ENCODE data around the gene MLLT3. TPM values are rescaled to one million over a fixed set of nuclear protein-coding genes. Genes with fewer than 3 reads are reported as not detected.

MLLT3 gene
- total RNA-seq, 1 donor: 17.4 TPM

DNA sequence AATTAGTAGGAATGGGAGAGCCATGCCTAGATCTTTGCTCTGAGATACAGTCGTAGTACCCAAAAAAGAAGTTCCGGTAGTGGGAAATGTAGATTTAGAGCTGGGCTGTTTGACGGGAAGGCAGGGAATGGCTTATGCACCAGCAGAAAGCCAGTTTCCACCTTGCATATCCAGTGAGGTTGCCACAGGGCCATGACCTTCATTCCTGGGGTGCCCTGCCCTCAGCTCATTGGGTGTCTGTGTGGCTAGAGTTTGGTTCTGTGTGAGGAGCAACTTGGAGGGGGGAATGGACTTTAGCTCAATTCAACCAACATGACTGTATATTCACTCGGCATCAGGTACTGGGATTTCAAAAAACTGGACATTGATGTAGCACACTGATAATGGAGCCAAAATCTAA, 300.1 kb downstream of the MLLT3 start:
- Histone ChIP-seq H3K4me3 (ENCODE audit: insufficient read depth, low read length) (no peak overlapping the region), H3K36me3 (ENCODE audit: insufficient read depth, low read length) (no peaks in the 10 kb centered on the region), H3K4me2 (ENCODE audit: insufficient read depth, low read length) (no peak overlapping the region), H3K79me2 (ENCODE audit: insufficient read depth, low read length) (no peaks in the 10 kb centered on the region), H3K9me3 (ENCODE audit: low read depth, low read length) (no peaks in the 10 kb centered on the region), H3K27ac (ENCODE audit: low read depth, low read length) (no peak overlapping the region), H3K27me3 (ENCODE audit: insufficient read depth, low read length) (no peaks in the 10 kb centered on the region), H3K4me1 (ENCODE audit: insufficient read depth, low read length) (no peaks in the 10 kb centered on the region), H2AFZ (ENCODE audit: low read length) (no peak overlapping the region), H4K20me1 (ENCODE audit: insufficient read depth, low read length) (no peaks in the 10 kb centered on the region)
- TF ChIP-seq, protein P1, sequence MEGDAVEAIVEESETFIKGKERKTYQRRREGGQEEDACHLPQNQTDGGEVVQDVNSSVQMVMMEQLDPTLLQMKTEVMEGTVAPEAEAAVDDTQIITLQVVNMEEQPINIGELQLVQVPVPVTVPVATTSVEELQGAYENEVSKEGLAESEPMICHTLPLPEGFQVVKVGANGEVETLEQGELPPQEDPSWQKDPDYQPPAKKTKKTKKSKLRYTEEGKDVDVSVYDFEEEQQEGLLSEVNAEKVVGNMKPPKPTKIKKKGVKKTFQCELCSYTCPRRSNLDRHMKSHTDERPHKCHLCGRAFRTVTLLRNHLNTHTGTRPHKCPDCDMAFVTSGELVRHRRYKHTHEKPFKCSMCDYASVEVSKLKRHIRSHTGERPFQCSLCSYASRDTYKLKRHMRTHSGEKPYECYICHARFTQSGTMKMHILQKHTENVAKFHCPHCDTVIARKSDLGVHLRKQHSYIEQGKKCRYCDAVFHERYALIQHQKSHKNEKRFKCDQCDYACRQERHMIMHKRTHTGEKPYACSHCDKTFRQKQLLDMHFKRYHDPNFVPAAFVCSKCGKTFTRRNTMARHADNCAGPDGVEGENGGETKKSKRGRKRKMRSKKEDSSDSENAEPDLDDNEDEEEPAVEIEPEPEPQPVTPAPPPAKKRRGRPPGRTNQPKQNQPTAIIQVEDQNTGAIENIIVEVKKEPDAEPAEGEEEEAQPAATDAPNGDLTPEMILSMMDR (IDR thresholded peaks at IDR 0.05; ENCODE audit: extremely low read depth, low read depth, low read length): no peak
- DNase-seq (ENCODE audit: insufficient read length, low spot score, missing footprints): no peak

DNA sequence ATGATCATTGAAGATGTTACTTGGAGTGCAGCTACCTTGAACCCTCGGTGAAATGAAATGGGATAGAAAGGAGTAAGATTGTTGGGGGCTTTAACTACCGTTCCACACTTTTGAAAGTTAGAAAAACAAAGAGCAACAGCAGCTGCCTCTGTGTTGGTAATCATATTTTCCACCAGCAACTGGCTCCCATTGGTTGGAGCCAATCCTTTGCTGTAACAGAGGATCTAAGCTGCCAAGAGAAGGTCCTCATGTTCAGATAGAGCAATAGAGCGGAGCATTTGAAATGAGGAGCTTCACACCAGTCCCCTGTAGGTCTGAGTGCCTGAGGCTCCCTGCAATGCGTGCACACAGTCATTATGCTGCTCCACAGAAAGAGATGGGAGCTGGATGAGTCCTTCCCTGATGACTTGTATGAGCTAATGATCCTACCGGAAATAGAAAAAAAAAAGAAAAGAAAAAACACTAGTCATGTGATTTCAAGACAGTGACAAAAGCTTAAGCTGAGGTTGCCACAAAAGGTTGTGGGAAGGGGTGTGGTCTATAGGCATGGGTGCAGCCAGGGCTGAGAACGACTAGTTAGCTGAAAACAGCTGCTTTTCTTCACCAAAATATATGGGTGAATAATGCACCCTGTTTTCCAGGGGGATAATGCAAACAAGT, 300.7 kb downstream of the MLLT3 start:
- no peaks in the 10 kb centered on the region for H3K79me2 ChIP-seq (ENCODE audit: insufficient read depth, low read length)
- H3K4me3 ChIP-seq (ENCODE audit: insufficient read depth, low read length): no peak overlapping the region
- H3K36me3 ChIP-seq (ENCODE audit: insufficient read depth, low read length): no peaks in the 10 kb centered on the region
- no peak for DNase-seq (ENCODE audit: insufficient read length, low spot score, missing footprints)
- H4K20me1 ChIP-seq (ENCODE audit: insufficient read depth, low read length): no peaks in the 10 kb centered on the region
- H3K27ac ChIP-seq (ENCODE audit: low read depth, low read length): no peak overlapping the region
- no peaks in the 10 kb centered on the region for H3K4me1 ChIP-seq (ENCODE audit: insufficient read depth, low read length)
- H2AFZ ChIP-seq (ENCODE audit: low read length): no peak overlapping the region
- no peaks in the 10 kb centered on the region for H3K27me3 ChIP-seq (ENCODE audit: insufficient read depth, low read length)
- no peak overlapping the region for H3K4me2 ChIP-seq (ENCODE audit: insufficient read depth, low read length)
- no peaks in the 10 kb centered on the region for H3K9me3 ChIP-seq (ENCODE audit: low read depth, low read length)
- TF ChIP-seq, protein P1 (IDR thresholded peaks at IDR 0.05; ENCODE audit: extremely low read depth, low read depth, low read length): no peak

DNA sequence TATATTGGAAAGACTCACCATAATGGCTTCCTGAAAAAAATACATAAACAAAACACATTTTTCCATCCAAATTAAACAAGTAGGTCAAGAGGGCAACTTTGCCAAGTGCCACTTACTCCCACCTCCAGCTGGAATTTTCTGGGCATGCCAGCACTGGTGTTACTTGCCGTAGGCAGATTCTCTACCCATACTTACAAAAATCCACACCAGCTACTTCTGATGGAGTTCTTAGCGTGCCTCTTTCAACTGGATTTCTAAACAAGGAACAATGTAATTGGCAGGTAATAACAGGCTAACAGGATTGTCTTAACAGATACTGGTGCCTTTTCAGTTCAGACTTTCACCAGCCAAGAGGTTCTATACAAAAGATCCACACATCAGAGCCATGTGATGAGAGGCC, 301.4 kb downstream of the MLLT3 start:
- Histone ChIP-seq H3K79me2 (ENCODE audit: insufficient read depth, low read length) (no peaks in the 10 kb centered on the region), H3K4me1 (ENCODE audit: insufficient read depth, low read length) (no peaks in the 10 kb centered on the region), H3K9me3 (ENCODE audit: low read depth, low read length) (no peaks in the 10 kb centered on the region), H4K20me1 (ENCODE audit: insufficient read depth, low read length) (no peaks in the 10 kb centered on the region), H2AFZ (ENCODE audit: low read length) (no peak overlapping the region), H3K27ac (ENCODE audit: low read depth, low read length) (no peak overlapping the region), H3K36me3 (ENCODE audit: insufficient read depth, low read length) (no peaks in the 10 kb centered on the region), H3K27me3 (ENCODE audit: insufficient read depth, low read length) (no peaks in the 10 kb centered on the region), H3K4me2 (ENCODE audit: insufficient read depth, low read length) (no peak overlapping the region), H3K4me3 (ENCODE audit: insufficient read depth, low read length) (no peak overlapping the region)
- no peak for DNase-seq (ENCODE audit: insufficient read length, low spot score, missing footprints)
- TF ChIP-seq, protein P1 (IDR thresholded peaks at IDR 0.05; ENCODE audit: extremely low read depth, low read depth, low read length): no peak

DNA sequence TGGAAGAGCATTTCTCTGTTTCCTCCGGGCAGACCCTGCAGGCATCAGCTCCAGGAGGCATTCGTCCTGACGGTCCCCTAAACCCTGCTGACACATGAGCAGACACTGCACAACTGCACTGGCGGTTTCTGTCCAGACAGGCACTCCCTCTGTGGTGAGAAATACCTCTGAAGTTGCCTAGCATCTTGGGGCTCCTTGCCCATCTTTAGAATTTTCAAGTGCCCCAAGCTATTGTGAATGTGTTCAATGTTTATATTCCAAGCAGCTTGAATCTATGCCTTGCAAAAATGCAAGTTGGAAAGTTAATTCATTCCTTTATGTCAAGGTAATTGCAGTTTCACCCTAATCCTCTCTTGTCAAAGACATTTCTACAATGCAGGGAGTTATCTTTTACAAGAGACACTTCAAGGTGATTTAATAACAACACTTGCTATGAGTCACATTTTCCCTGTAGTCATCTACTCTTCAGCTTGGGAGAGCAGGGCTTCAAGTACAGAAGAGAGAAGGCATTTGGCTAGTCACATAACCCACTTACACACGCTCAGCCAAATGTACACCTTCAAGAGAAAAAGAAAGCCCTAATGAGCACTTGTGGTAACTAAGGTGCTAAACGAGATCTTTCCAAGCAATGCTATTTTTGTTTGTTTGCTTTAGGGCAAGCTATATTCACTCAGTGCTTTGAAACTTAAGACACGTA, 302.5 kb downstream of the MLLT3 start:
- no peaks in the 10 kb centered on the region for H3K79me2 ChIP-seq (ENCODE audit: insufficient read depth, low read length)
- no peak for DNase-seq (ENCODE audit: insufficient read length, low spot score, missing footprints)
- no peaks in the 10 kb centered on the region for H4K20me1 ChIP-seq (ENCODE audit: insufficient read depth, low read length)
- H3K36me3 ChIP-seq (ENCODE audit: insufficient read depth, low read length): no peaks in the 10 kb centered on the region
- no peaks in the 10 kb centered on the region for H3K27me3 ChIP-seq (ENCODE audit: insufficient read depth, low read length)
- H3K4me3 ChIP-seq (ENCODE audit: insufficient read depth, low read length): no peak overlapping the region
- peaks cover 5% of the 10 kb centered on the region for H3K4me1 ChIP-seq (ENCODE audit: insufficient read depth, low read length)
- H3K4me2 ChIP-seq (ENCODE audit: insufficient read depth, low read length): no peak overlapping the region
- TF ChIP-seq, protein P1 (IDR thresholded peaks at IDR 0.05; ENCODE audit: extremely low read depth, low read depth, low read length): no peak
- no peaks in the 10 kb centered on the region for H3K9me3 ChIP-seq (ENCODE audit: low read depth, low read length)
- H2AFZ ChIP-seq (ENCODE audit: low read length): no peak overlapping the region
- H3K27ac ChIP-seq (ENCODE audit: low read depth, low read length): no peak overlapping the region

Measured in osteoblast (primary cell).